HEK293 (cell line): ENCODE measurements around the gene YWHAG.
A peak's percentile ranks its signal among the peaks of the same experiment; 100 is the strongest.

Experiments
- FEZF1 ChIP-seq: fragments of 450-650 bp; formaldehyde crosslinking; IDR thresholded peaks from 2 replicates; pipeline ENCODE4 v1.5.1; 2016; ENCODE audit warnings: missing biosample characterization, missing genetic modification characterization
- SCRT2 ChIP-seq: fragments of 450-650 bp; formaldehyde crosslinking; IDR thresholded peaks from 2 replicates; pipeline ENCODE4 v1.5.1; 2016; ENCODE audit warnings: missing biosample characterization, missing genetic modification characterization
- SP3 ChIP-seq: fragments of 450-650 bp; formaldehyde crosslinking; IDR thresholded peaks from 2 replicates; pipeline ENCODE4 v1.5.1; 2016; ENCODE audit warnings: missing biosample characterization, missing genetic modification characterization
- TRIM28 ChIP-seq: IDR thresholded peaks from 2 replicates; pipeline ENCODE4 v1.6.1; 2011; ENCODE audit warnings: low read length, control low read depth, borderline replicate concordance
- ZBTB1 ChIP-seq: fragments of 450-650 bp; formaldehyde crosslinking; IDR thresholded peaks from 2 replicates; pipeline ENCODE4 v1.5.1; 2016; ENCODE audit warnings: missing biosample characterization, missing genetic modification characterization
- ZBTB21 ChIP-seq: fragments of 450-650 bp; formaldehyde crosslinking; IDR thresholded peaks from 2 replicates; pipeline ENCODE4 v1.5.1; 2017; ENCODE audit warnings: missing biosample characterization, missing genetic modification characterization
- ZEB2 ChIP-seq: fragments of 450-650 bp; formaldehyde crosslinking; IDR thresholded peaks from 2 replicates; pipeline ENCODE4 v1.5.1; 2016; ENCODE audit warnings: missing biosample characterization, missing genetic modification characterization
- ZFP37 ChIP-seq: fragments of 450-650 bp; formaldehyde crosslinking; IDR thresholded peaks from 2 replicates; pipeline ENCODE4 v1.5.1; 2016; ENCODE audit warnings: missing biosample characterization, missing genetic modification characterization
- ZNF132 ChIP-seq: fragments of 450-650 bp; formaldehyde crosslinking; IDR thresholded peaks from 2 replicates; pipeline ENCODE4 v1.5.1; 2017; ENCODE audit warnings: missing biosample characterization, missing genetic modification characterization, borderline replicate concordance
- ZNF148 ChIP-seq: fragments of 450-650 bp; formaldehyde crosslinking; IDR thresholded peaks from 2 replicates; pipeline ENCODE4 v1.5.0; 2017; ENCODE audit warnings: missing biosample characterization, missing genetic modification characterization, borderline replicate concordance
- ZNF23 ChIP-seq: fragments of 450-650 bp; formaldehyde crosslinking; IDR thresholded peaks from 2 replicates; pipeline ENCODE4 v1.5.1; 2016; ENCODE audit warnings: missing biosample characterization, missing genetic modification characterization, borderline replicate concordance
- ZNF24 ChIP-seq: fragments of 450-650 bp; formaldehyde crosslinking; IDR thresholded peaks from 2 replicates; pipeline ENCODE4 v1.5.1; 2016; ENCODE audit warnings: missing biosample characterization, missing genetic modification characterization
- ZNF266 ChIP-seq: fragments of 450-650 bp; formaldehyde crosslinking; IDR thresholded peaks from 2 replicates; pipeline ENCODE4 v1.5.1; 2016; ENCODE audit warnings: missing biosample characterization, missing genetic modification characterization, low read depth
- ZNF274 ChIP-seq, 2 experiments: fragments of 200-500 bp in 1 of 2; fragments of 450-650 bp in 1 of 2; sonication (Bioruptor generic) in 1 of 2; formaldehyde crosslinking in 1 of 2; IDR thresholded peaks; 2 replicates each; pipeline versions ENCODE4 v1.5.1 to v1.6.1; 2014 to 2016; ENCODE audit warnings: borderline replicate concordance in 1 of 2, inconsistent platforms in 1 of 2, low read length in 1 of 2, missing biosample characterization in 1 of 2, missing genetic modification characterization in 1 of 2
- ZNF354C ChIP-seq: fragments of 450-650 bp; formaldehyde crosslinking; IDR thresholded peaks from 2 replicates; pipeline ENCODE4 v1.5.1; 2016; ENCODE audit warnings: missing biosample characterization, missing genetic modification characterization, low read depth, borderline replicate concordance
- ZNF366 ChIP-seq: fragments of 450-650 bp; formaldehyde crosslinking; conservative IDR thresholded peaks from 2 replicates; pipeline ENCODE4 v1.5.1; 2016; ENCODE audit warnings: missing biosample characterization, missing genetic modification characterization
- ZNF398 ChIP-seq: fragments of 450-650 bp; formaldehyde crosslinking; IDR thresholded peaks from 2 replicates; pipeline ENCODE4 v1.5.1; 2017; ENCODE audit warnings: missing biosample characterization, missing genetic modification characterization
- ZNF404 ChIP-seq: fragments of 450-650 bp; formaldehyde crosslinking; IDR thresholded peaks from 2 replicates; pipeline ENCODE4 v1.5.1; 2017; ENCODE audit warnings: missing biosample characterization, missing genetic modification characterization
- ZNF621 ChIP-seq: fragments of 450-650 bp; formaldehyde crosslinking; IDR thresholded peaks from 2 replicates; pipeline ENCODE4 v1.5.1; 2017; ENCODE audit warnings: missing biosample characterization, missing genetic modification characterization
- ZNF76 ChIP-seq: fragments of 450-650 bp; formaldehyde crosslinking; IDR thresholded peaks from 2 replicates; pipeline ENCODE4; 2016; ENCODE audit warnings: low read depth, missing biosample characterization, missing genetic modification characterization, borderline replicate concordance
- ZNF768 ChIP-seq: fragments of 450-650 bp; formaldehyde crosslinking; IDR thresholded peaks from 2 replicates; pipeline ENCODE4 v1.5.1; 2018; ENCODE audit warnings: missing biosample characterization, mild to moderate bottlenecking, missing genetic modification characterization
- ZSCAN16 ChIP-seq: fragments of 450-650 bp; formaldehyde crosslinking; IDR thresholded peaks from 2 replicates; pipeline ENCODE4 v1.5.1; 2016; ENCODE audit warnings: missing biosample characterization, missing genetic modification characterization
- ZSCAN23 ChIP-seq: fragments of 450-650 bp; formaldehyde crosslinking; IDR thresholded peaks from 2 replicates; pipeline ENCODE4 v1.5.1; 2016; ENCODE audit warnings: missing biosample characterization, missing genetic modification characterization
- ZSCAN4 ChIP-seq: fragments of 450-650 bp; formaldehyde crosslinking; IDR thresholded peaks from 2 replicates; pipeline ENCODE4 v1.5.1; 2017; ENCODE audit warnings: missing biosample characterization, missing genetic modification characterization
- TF ChIP-seq, protein P1 (sequence below): fragments of 450-650 bp; formaldehyde crosslinking; IDR thresholded peaks from 2 replicates; pipeline ENCODE4 v1.5.1; 2016; ENCODE audit warnings: missing biosample characterization, missing genetic modification characterization
- TF ChIP-seq, protein P2 (sequence below): fragments of 450-650 bp; formaldehyde crosslinking; IDR thresholded peaks from 2 replicates; pipeline ENCODE4 v1.5.1; 2016; ENCODE audit warnings: missing biosample characterization, missing genetic modification characterization, low read depth
- TF ChIP-seq, protein P3 (sequence below): fragments of 450-650 bp; formaldehyde crosslinking; IDR thresholded peaks from 2 replicates; pipeline ENCODE4 v1.5.1; 2016; ENCODE audit warnings: missing biosample characterization, missing genetic modification characterization

YWHAG gene

DNA sequence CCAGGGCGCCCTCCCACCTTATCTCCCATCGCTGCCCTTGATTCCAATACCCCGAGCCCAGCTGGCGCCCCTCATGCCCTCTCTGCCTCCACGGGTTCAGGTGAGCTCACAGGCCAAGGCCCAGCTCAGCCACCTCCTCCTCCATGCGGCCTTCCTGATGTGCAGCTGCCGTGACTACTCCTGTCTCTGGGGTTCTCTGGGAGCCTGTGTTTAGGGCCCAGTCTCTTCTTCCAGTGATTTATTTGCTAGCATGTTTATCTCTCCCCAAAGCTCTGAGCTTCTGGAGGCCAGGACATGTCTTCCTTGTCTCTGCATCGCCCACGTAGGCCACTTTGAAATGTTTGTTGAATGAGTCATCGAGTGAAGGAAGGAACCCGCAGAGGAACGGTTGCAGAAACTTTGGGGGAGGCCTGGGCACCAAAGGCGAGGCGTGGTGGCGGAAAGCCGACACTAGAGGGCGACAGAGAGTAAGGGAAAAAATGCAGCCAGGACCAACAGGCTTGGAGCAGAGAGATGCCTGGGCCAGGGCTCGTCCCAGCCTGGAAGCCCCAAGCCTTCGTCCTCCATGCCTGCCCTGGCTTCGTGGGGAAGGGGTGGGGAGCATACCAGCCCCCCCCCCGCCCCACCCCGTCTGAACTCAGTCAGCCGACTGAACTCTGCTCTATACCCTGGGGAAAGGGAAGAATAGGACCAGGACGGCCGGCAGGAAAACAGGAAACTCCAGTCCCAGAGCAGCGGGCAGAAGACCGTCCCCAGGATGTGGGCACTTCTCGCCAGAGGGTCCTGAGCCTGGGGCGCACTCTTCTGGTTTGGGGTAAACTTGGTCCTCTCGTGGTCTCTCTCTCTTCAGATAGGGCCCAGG, 67.2 kb downstream of the YWHAG start (continued):
- TF ChIP-seq FEZF1 (tag by site-specific recombination) (no peak), ZNF132 (tag by site-specific recombination) (no peak), ZNF23 (tag by site-specific recombination) (no peak), ZNF768 (no peak), ZFP37 (peak; percentile 60; the same call in 1 of the 2 replicates), TRIM28 (no peak), SP3 (tag by site-specific recombination) (peak; percentile 23; the same call in 1 of the 2 replicates), ZBTB1 (tag by site-specific recombination) (no peak), ZNF148 (no peak), ZNF398 (peak; percentile 73), ZSCAN16 (tag by site-specific recombination) (no peak), ZEB2 (tag by site-specific recombination) (peak; percentile 67), ZNF404 (no peak), ZNF274 (IDR thresholded peaks at IDR 0.05; ENCODE audit: low read length) (no peak), ZNF274 (tag by site-specific recombination; IDR thresholded peaks at IDR 0.05; ENCODE audit: borderline replicate concordance) (no peak), ZNF76 (no peak), ZNF366 (tag by site-specific recombination) (peak; percentile 68), ZNF621 (no peak), ZSCAN4 (tag by site-specific recombination) (no peak), ZSCAN23 (tag by site-specific recombination) (no peak), ZNF354C (no peak), ZBTB21 (tag by site-specific recombination) (peak; percentile 51; the same call in 1 of the 2 replicates), SCRT2 (peak; percentile 94), ZNF24 (tag by site-specific recombination) (peak; percentile 82), ZNF266 (no peak)
- TF ChIP-seq, protein P1, sequence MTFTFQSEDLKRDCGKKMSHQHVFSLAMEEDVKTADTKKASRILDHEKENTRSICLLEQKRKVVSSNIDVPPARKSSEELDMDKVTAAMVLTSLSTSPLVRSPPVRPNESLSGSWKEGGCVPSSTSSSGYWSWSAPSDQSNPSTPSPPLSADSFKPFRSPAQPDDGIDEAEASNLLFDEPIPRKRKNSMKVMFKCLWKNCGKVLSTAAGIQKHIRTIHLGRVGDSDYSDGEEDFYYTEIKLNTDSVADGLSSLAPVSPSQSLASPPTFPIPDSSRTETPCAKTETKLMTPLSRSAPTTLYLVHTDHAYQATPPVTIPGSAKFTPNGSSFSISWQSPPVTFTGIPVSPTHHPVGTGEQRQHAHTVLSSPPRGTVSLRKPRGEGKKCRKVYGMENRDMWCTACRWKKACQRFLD (tag by site-specific recombination): no peak
- TF ChIP-seq, protein P2, sequence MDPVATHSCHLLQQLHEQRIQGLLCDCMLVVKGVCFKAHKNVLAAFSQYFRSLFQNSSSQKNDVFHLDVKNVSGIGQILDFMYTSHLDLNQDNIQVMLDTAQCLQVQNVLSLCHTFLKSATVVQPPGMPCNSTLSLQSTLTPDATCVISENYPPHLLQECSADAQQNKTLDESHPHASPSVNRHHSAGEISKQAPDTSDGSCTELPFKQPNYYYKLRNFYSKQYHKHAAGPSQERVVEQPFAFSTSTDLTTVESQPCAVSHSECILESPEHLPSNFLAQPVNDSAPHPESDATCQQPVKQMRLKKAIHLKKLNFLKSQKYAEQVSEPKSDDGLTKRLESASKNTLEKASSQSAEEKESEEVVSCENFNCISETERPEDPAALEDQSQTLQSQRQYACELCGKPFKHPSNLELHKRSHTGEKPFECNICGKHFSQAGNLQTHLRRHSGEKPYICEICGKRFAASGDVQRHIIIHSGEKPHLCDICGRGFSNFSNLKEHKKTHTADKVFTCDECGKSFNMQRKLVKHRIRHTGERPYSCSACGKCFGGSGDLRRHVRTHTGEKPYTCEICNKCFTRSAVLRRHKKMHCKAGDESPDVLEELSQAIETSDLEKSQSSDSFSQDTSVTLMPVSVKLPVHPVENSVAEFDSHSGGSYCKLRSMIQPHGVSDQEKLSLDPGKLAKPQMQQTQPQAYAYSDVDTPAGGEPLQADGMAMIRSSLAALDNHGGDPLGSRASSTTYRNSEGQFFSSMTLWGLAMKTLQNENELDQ (tag by site-specific recombination): no peak
- TF ChIP-seq, protein P3, sequence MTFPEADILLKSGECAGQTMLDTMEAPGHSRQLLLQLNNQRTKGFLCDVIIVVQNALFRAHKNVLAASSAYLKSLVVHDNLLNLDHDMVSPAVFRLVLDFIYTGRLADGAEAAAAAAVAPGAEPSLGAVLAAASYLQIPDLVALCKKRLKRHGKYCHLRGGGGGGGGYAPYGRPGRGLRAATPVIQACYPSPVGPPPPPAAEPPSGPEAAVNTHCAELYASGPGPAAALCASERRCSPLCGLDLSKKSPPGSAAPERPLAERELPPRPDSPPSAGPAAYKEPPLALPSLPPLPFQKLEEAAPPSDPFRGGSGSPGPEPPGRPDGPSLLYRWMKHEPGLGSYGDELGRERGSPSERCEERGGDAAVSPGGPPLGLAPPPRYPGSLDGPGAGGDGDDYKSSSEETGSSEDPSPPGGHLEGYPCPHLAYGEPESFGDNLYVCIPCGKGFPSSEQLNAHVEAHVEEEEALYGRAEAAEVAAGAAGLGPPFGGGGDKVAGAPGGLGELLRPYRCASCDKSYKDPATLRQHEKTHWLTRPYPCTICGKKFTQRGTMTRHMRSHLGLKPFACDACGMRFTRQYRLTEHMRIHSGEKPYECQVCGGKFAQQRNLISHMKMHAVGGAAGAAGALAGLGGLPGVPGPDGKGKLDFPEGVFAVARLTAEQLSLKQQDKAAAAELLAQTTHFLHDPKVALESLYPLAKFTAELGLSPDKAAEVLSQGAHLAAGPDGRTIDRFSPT (tag by site-specific recombination): 0 out of 2 replicates have a peak, but pooled peaks have one; percentile 52
